AG09309 (cell line): ENCODE data around the gene ANKRD34A.

Experiments
- DNase-seq: peaks from one replicate; pipeline ENCODE4 v3.0.0-alpha.2; 2010; ENCODE audit warnings: low read depth
- H3K4me3 ChIP-seq: 2 replicates; pipeline ENCODE4 v1.5.1; 2011; ENCODE audit warnings: mild to moderate bottlenecking, low read depth, low read length, moderate library complexity; ENCODE audit not compliant: control insufficient read depth
- TF ChIP-seq, protein P1 (sequence below): IDR thresholded peaks from 2 replicates; pipeline ENCODE4 v1.5.1; 2011; ENCODE audit warnings: mild to moderate bottlenecking, low read depth, low read length, inconsistent platforms; ENCODE audit not compliant: insufficient read depth, control insufficient read depth; ENCODE audit errors: missing control alignments

The ANKRD34A gene

GRCh38 chr1:145988773-145989172 is 24.4 kb upstream of the ANKRD34A start:
- TF ChIP-seq, protein P1, sequence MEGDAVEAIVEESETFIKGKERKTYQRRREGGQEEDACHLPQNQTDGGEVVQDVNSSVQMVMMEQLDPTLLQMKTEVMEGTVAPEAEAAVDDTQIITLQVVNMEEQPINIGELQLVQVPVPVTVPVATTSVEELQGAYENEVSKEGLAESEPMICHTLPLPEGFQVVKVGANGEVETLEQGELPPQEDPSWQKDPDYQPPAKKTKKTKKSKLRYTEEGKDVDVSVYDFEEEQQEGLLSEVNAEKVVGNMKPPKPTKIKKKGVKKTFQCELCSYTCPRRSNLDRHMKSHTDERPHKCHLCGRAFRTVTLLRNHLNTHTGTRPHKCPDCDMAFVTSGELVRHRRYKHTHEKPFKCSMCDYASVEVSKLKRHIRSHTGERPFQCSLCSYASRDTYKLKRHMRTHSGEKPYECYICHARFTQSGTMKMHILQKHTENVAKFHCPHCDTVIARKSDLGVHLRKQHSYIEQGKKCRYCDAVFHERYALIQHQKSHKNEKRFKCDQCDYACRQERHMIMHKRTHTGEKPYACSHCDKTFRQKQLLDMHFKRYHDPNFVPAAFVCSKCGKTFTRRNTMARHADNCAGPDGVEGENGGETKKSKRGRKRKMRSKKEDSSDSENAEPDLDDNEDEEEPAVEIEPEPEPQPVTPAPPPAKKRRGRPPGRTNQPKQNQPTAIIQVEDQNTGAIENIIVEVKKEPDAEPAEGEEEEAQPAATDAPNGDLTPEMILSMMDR = no peak
- no peak for DNase-seq
- H3K4me3 ChIP-seq = no peak overlapping the region

- no peak for DNase-seq
- H3K4me3 ChIP-seq = no peak overlapping the region
- TF ChIP-seq, protein P1 = no peak
Observed at GRCh38 chr1:145987926-145988325, 23.6 kb upstream of the ANKRD34A start.

DNA sequence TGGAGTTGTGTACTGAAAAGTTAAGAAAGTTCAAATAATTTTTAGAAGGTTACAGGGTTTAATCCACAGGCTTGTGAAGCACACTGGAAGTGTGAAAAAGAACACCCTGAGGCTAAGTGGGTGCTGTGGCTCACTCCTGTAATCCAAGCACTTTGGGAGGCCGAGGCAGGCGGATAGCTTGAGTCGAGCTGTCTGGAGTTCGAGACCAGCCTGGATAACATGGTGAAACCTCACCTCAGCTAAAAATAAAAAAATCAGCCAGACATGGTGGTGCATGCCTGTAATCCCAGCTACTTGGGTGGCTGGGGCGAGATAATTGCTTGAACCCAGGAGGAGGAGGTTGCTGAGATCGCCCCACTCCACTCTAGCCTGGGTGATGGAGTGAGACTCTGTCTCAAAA is 22.2 kb upstream of the ANKRD34A start:
- TF ChIP-seq, protein P1 = no peak
- H3K4me3 ChIP-seq = no peak overlapping the region
- no peak for DNase-seq

- no peak for DNase-seq
- TF ChIP-seq, protein P1 = no peak
- no peak overlapping the region for H3K4me3 ChIP-seq
Observed at GRCh38 chr1:145985502-145986439, 21.4 kb upstream of the ANKRD34A start.

GRCh38 chr1:145985129-145985501 is 20.7 kb upstream of the ANKRD34A start:
- no peak for DNase-seq
- TF ChIP-seq, protein P1 = no peak
- no peak overlapping the region for H3K4me3 ChIP-seq

- TF ChIP-seq, protein P1 = no peak
- DNase-seq = no peak
- no peak overlapping the region for H3K4me3 ChIP-seq
Observed at GRCh38 chr1:145983960-145984830, 19.8 kb upstream of the ANKRD34A start.
